Pancreas (tissue), 10 donors: ENCODE measurements around the gene MRPL48. TPM values are rescaled to one million over a fixed set of nuclear protein-coding genes. Genes with fewer than 3 reads are reported as not detected.
"Not testable (repeated sequence)": the region's sequence is repeated elsewhere in the genome, so short reads cannot be mapped to it uniquely, and the experiment has no call there.

Experiments used
- ATAC-seq, 4 donors: fragments of 200-7000 bp; cut with Tn5 transposase; one replicate each; pipeline versions ENCODE4 v1.8.0 to v1.9.1; 2020; ENCODE audit warnings: mild to moderate bottlenecking in 4 of 4, moderate library complexity in 4 of 4
- DNase-seq, 6 donors: peaks; one replicate each; pipeline ENCODE4 v3.0.0-alpha.2; 2020
- FAIRE-seq: peaks from 2 replicates; lab custom pipeline; 2012; peaks lifted over from hg19 to GRCh38; lab: Jason Lieb, UNC
- H3K27ac ChIP-seq, 4 donors: fragments of 200-600 bp; sonication (generic); 1 replicate in 3 of 4; 2 replicates in 1 of 4; pipeline versions ENCODE4 v1.5.0 to v1.8.0; 2020
- H3K27me3 ChIP-seq, 4 donors: fragments of 200-600 bp; one replicate each; pipeline ENCODE4 v1.8.0; 2021
- H3K36me3 ChIP-seq, 3 donors: fragments of 200-600 bp; sonication (generic) in 1 of 3; one replicate each; pipeline versions ENCODE4 v1.5.0 to v1.8.0; 2020 to 2021
- H3K4me1 ChIP-seq, 3 donors: fragments of 200-600 bp; one replicate each; pipeline ENCODE4 v1.8.0; 2021
- H3K4me3 ChIP-seq, 4 donors: fragments of 200-600 bp; sonication (generic) in 2 of 4; one replicate each; pipeline versions ENCODE4 v1.5.0 to v1.8.0; 2020 to 2021
- H3K9me3 ChIP-seq, 4 donors: fragments of 200-600 bp; one replicate each; pipeline ENCODE4 v1.8.0; 2021
- CTCF ChIP-seq, 4 donors: fragments of 200-600 bp; sonication (generic) in 3 of 4; IDR thresholded peaks; one replicate each; pipeline versions ENCODE4 v1.5.0 to v1.8.0; 2021; ENCODE audit warnings: antibody characterized with exemption in 4 of 4
- WGBS, 2 donors: extraction: QIAGEN DNeasy Blood & Tissue Kit; methylation state at CpG; one replicate each; pipeline ENCODE4 v1.1.7; 2013; 5-methylcytosine and 5-hydroxymethylcytosine counted together
- intact Hi-C, 3 donors: fragments of 100-400 bp; cut with DNase I; formaldehyde crosslinking; loops; one replicate each; pipeline versions ENCODE4 v1.11.1 to v1.14.2; 2022
- polyA plus RNA-seq, 2 donors: library from polyadenylated mRNA; stranded (reverse); fragments of 200-250 nt; gene quantifications; one replicate each; pipeline ENCODE4 v1.2.3, GENCODE V29; 2013
- total RNA-seq, 6 donors: library from RNA; stranded (reverse); fragmentation: NEBNext Ultra II Directional in 4 of 6; extraction: Animal tissue kit (Norgen Biotek cat#: 25700) in 4 of 6; gene quantifications; one replicate each; pipeline versions ENCODE4 v1.2.1 to v1.2.4, GENCODE V29; 2021 to 2023
- donor health status: healthy with polysubstance abuse.
- donor health status: DM: no; HTN: no; CAD: no; lungs with moderate emphysema.
- donor health status: DM: no; HTN: no; CAD: no.
- donor health status: control.
- donor health status: control.
- donor health status: Bipolar disorder and iron deficiency.
- donor health status: DM: yes; HTN: yes; CAD: no.
- donor health status: DM: no; HTN: no; CAD: no.
- donor health status: DM: no; HTN: no; CAD: no.
- donor health status: DM: yes; HTN: yes; CAD: no.

The MRPL48 gene
- total and polyA plus RNA-seq, 8 donors, result 11.8 to 22.5 (median 17.5) TPM

GRCh38 chr11:73762732-73763131 lies 24.9 kb upstream of the MRPL48 start:
- no peaks in the 10 kb centered on the region for H3K27me3 ChIP-seq
- intact Hi-C loops, result no loop called here
- FAIRE-seq (no peak), ATAC-seq (no peak), DNase-seq (no peak)
- peaks cover 9 to 16% (median 10%) of the 10 kb centered on the region in 3 donors for H3K4me1 ChIP-seq
- H3K9me3 ChIP-seq, result no peaks in the 10 kb centered on the region
- TF ChIP-seq CTCF (IDR thresholded peaks at IDR 0.05), result no peak
- H3K4me3 ChIP-seq, result no peak overlapping the region
- no peak overlapping the region for H3K27ac ChIP-seq
- no peaks in the 10 kb centered on the region for H3K36me3 ChIP-seq

- Histone ChIP-seq H3K4me1 (no peaks in the 10 kb centered on the region), H3K27ac (no peak overlapping the region), H3K27me3 (no peaks in the 10 kb centered on the region), H3K9me3 (no peaks in the 10 kb centered on the region), H3K4me3 (no peak overlapping the region), H3K36me3 (no peaks in the 10 kb centered on the region)
- WGBS, 2 donors, result 31% methylated on average over 1 of the region's 1 CpG
- intact Hi-C loops, result no loop called here
- TF ChIP-seq CTCF (IDR thresholded peaks at IDR 0.05), result no peak
- no peak for ATAC-seq
- no peak for FAIRE-seq
- no peak for DNase-seq
These were observed 20.9 kb upstream of the MRPL48 start for GRCh38 chr11:73766763-73767162.

- H3K9me3 ChIP-seq, DNase-seq, intact Hi-C loops, H3K4me3 ChIP-seq, FAIRE-seq, H3K4me1 ChIP-seq, H3K27me3 ChIP-seq, H3K36me3 ChIP-seq, H3K27ac ChIP-seq, ATAC-seq: not testable (repeated sequence)
- WGBS, 2 donors, result 86 to 87% methylated on average over 7 of the region's 7 CpGs
These were observed 16.9 kb upstream of the MRPL48 start for GRCh38 chr11:73770811-73771210.

- ATAC-seq (peak; percentile 98 to 100 (median 98)), FAIRE-seq (peak; percentile 51)
- 0 to 1% methylated on average over 30 of the region's 30 CpGs for WGBS, 2 donors
These were observed 8.4 kb upstream of the MRPL48 start for GRCh38 chr11:73779084-73779902.

GRCh38 chr11:73781303-73781702 lies 6.4 kb upstream of the MRPL48 start:
- peaks cover 0 to 3% (median 0%) of the 10 kb centered on the region in 3 donors for H3K4me1 ChIP-seq
- WGBS, 2 donors, result 94 to 96% methylated on average over 6 of the region's 6 CpGs
- DNase-seq (no peak), FAIRE-seq (no peak), ATAC-seq (no peak)
- H3K27ac ChIP-seq, result no peak overlapping the region
- no peaks in the 10 kb centered on the region for H3K27me3 ChIP-seq
- no peak overlapping the region for H3K4me3 ChIP-seq
- no peak for TF ChIP-seq CTCF (IDR thresholded peaks at IDR 0.05)
- H3K9me3 ChIP-seq, result no peaks in the 10 kb centered on the region
- no peaks in the 10 kb centered on the region for H3K36me3 ChIP-seq
- intact Hi-C loops, result no loop called here

More at GRCh38 chr11:73779084-73779902, 8.4 kb upstream of the MRPL48 start:
- Histone ChIP-seq H3K27me3 (no peaks in the 10 kb centered on the region), H3K27ac (peak overlapping the region; percentile 90 to 98 (median 96)), H3K4me1 (peaks cover 0 to 3% (median 0%) of the 10 kb centered on the region in 3 donors), H3K9me3 (no peaks in the 10 kb centered on the region), H3K4me3 (peak overlapping the region in 3 of 4 donors; percentile 33 to 45 (median 42)), H3K36me3 (no peaks in the 10 kb centered on the region)
- intact Hi-C loops, result no loop called here
- peak; percentile 95 to 99 (median 99) for DNase-seq
- TF ChIP-seq CTCF (IDR thresholded peaks at IDR 0.05), result no peak
